BJ (cell line): Measurements from ENCODE around the gene MYO10. TPM values are rescaled to one million over a fixed set of nuclear protein-coding genes. Genes with fewer than 3 reads are reported as not detected.

Experiments used
- CTCF ChIA-PET: fragments of 350-600 bp; formaldehyde crosslinking; extraction: SDS; loops from one replicate; lab custom pipeline; 2021; ENCODE audit warnings: antibody characterized with exemption, inconsistent platforms; lab: Yijun Ruan, JAX
- POLR2A ChIA-PET: fragments of 300-600 bp; sonication (Branson Sonifier 250); formaldehyde crosslinking; extraction: SDS; loops from one replicate; lab custom pipeline; 2021; ENCODE audit warnings: antibody characterized with exemption; lab: Charles Lee
- DNase-seq: peaks from one replicate; pipeline ENCODE4 v3.0.0-alpha.2; 2011; ENCODE audit warnings: low read depth
- H3K27me3 ChIP-seq: 2 replicates; pipeline ENCODE4 v1.6.0; 2011; ENCODE audit warnings: low read length; ENCODE audit not compliant: control insufficient read depth, insufficient read depth
- H3K36me3 ChIP-seq: 2 replicates; pipeline ENCODE4 v1.5.1; 2011; ENCODE audit warnings: low read length; ENCODE audit not compliant: control insufficient read depth, insufficient read depth
- H3K4me3 ChIP-seq: 2 replicates; pipeline ENCODE4 v1.5.1; 2011; ENCODE audit warnings: low read depth, mild to moderate bottlenecking, control low read depth, low read length
- polyA plus RNA-seq: library from polyadenylated mRNA; depleted of rRNA; stranded (reverse); fragments of >200 nt; gene quantifications from 2 replicates; pipeline ENCODE4 v1.2.3, GENCODE V29; 2011
- TF ChIP-seq, protein P1 (sequence below): IDR thresholded peaks from 2 replicates; pipeline ENCODE4 v1.5.1; 2011; ENCODE audit warnings: low read depth, mild to moderate bottlenecking, control low read depth, inconsistent platforms, low read length, moderate library complexity; ENCODE audit not compliant: insufficient read depth

Gene MYO10
- polyA plus RNA-seq, 1 experiment, result 17.1 TPM

GRCh38 chr5:16897284-16897704 lies 38.8 kb downstream of the MYO10 start:
- POLR2A ChIA-PET, result no interaction called here
- Histone ChIP-seq H3K36me3 (no peaks in the 10 kb centered on the region; the same call in 1 of the 2 replicates), H3K27me3 (no peaks in the 10 kb centered on the region), H3K4me3 (no peak overlapping the region)
- CTCF ChIA-PET, result no interaction called here
- peak; percentile 24 for DNase-seq
- TF ChIP-seq, protein P1, sequence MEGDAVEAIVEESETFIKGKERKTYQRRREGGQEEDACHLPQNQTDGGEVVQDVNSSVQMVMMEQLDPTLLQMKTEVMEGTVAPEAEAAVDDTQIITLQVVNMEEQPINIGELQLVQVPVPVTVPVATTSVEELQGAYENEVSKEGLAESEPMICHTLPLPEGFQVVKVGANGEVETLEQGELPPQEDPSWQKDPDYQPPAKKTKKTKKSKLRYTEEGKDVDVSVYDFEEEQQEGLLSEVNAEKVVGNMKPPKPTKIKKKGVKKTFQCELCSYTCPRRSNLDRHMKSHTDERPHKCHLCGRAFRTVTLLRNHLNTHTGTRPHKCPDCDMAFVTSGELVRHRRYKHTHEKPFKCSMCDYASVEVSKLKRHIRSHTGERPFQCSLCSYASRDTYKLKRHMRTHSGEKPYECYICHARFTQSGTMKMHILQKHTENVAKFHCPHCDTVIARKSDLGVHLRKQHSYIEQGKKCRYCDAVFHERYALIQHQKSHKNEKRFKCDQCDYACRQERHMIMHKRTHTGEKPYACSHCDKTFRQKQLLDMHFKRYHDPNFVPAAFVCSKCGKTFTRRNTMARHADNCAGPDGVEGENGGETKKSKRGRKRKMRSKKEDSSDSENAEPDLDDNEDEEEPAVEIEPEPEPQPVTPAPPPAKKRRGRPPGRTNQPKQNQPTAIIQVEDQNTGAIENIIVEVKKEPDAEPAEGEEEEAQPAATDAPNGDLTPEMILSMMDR, result no peak

DNA sequence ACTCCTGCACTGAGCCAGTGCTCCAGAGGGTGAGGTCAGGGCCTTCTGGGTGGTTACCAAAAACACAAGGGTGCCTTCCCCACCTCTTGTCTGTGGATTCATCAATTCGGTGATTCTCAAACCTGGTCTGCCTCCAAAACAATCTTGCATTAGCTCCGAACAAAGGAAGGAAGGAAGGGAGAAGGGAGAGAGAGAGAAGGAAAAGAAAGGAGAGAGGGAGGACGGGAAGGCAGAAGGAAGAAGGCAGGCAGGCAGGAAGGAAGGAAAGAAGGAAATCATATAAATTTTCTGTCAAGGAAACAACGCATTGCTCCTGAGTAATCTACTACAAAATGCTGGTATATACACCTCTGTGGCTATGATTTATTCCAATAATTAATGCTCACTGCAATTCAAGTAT lies 39.3 kb downstream of the MYO10 start:
- TF ChIP-seq, protein P1, result no peak
- Histone ChIP-seq H3K36me3 (no peaks in the 10 kb centered on the region; the same call in 1 of the 2 replicates), H3K4me3 (no peak overlapping the region), H3K27me3 (no peaks in the 10 kb centered on the region)
- POLR2A ChIA-PET, result no interaction called here
- CTCF ChIA-PET, result no interaction called here
- no peak for DNase-seq

GRCh38 chr5:16894236-16895057 lies 41.6 kb downstream of the MYO10 start:
- ChIA-PET CTCF (interaction anchor here (1.4 kb wide), 1 partner anchor 9 kb away, joined by 3 read pairs; no protein-coding TSS in a partner anchor), POLR2A (no interaction called here)
- no peaks in the 10 kb centered on the region; the same call in 1 of the 2 replicates for H3K36me3 ChIP-seq

DNA sequence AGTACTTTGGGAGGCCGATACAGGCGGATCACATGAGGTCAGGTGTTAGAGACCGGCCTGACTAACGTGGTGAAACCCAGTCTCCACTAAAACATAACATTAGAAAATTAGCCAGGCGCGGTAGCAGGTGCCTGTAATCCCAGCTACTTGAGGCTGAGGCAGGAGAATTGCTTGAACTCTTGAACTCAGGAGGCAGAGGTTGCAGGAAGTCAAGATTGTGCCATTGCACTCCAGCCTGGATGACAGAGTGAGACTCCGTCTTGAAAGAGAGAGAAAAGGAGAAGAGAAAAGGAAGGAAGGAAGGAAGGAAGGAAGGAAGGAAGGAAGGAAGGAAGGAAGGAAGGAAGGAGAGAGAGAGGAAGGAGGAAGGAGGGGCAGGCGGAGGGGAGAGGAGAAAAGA lies 45.1 kb downstream of the MYO10 start:
- TF ChIP-seq, protein P1, result no peak
- H3K4me3 ChIP-seq, result no peak overlapping the region
- CTCF ChIA-PET, result no interaction called here
- H3K27me3 ChIP-seq, result no peaks in the 10 kb centered on the region
- H3K36me3 ChIP-seq, result no peaks in the 10 kb centered on the region
- no peak for DNase-seq
- POLR2A ChIA-PET, result no interaction called here

More at GRCh38 chr5:16894236-16895057, 41.6 kb downstream of the MYO10 start:
- no peaks in the 10 kb centered on the region for H3K27me3 ChIP-seq
- H3K4me3 ChIP-seq, result no peak overlapping the region
- DNase-seq, result peak; percentile 64
- TF ChIP-seq, protein P1, result no peak

DNA sequence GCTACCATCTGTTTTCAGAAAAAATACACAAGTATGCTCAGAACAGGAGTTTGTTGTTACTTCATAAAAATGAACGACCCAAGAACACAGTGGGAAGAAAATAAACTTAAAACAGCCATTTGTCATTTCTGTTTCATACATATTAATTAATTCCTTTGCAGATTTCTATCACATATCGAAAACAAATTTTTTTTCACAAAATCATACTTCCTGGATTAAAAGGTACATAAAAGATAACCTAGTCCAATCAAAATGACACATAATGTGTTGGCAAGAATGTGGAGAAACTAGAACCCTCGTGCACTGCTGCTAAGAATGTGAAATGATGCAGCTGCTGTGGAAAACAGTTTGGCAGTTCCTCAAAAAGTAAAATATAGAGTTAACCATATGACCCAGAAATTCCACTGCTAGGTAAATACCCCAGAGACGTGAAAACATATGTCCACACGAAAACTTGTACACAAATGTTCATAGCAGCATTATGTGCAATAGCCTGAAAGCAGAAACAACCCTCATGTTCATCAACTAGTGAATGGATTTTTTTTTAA lies 46.0 kb downstream of the MYO10 start:
- no peak overlapping the region for H3K4me3 ChIP-seq
- no peaks in the 10 kb centered on the region for H3K27me3 ChIP-seq
- no peak for DNase-seq
- ChIA-PET POLR2A (no interaction called here), CTCF (interaction anchor here (0.6 to 1.5 kb wide), 2 partner anchors 299 to 842 kb away, joined by 3 to 6 read pairs; no protein-coding TSS in a partner anchor)
- TF ChIP-seq, protein P1, result no peak
- H3K36me3 ChIP-seq, result no peaks in the 10 kb centered on the region
